ENCODE data around the gene DAB2IP. TPM values are rescaled to one million over a fixed set of nuclear protein-coding genes. Genes with fewer than 3 reads are reported as not detected.
A peak's percentile ranks its signal among the peaks of the same experiment; 100 is the strongest.

DAB2IP gene
- total RNA-seq, 1 experiment from 2014 or later = 31.0 TPM

- ATAC-seq = no peak
- intact Hi-C loops (cut with micrococcal nuclease) = no loop called here
- no peak overlapping the region for H3K27ac ChIP-seq (ENCODE audit: low read depth, low read length)
These were observed 102.6 kb downstream of the DAB2IP start for GRCh38 chr9:121753802-121754654.

DNA sequence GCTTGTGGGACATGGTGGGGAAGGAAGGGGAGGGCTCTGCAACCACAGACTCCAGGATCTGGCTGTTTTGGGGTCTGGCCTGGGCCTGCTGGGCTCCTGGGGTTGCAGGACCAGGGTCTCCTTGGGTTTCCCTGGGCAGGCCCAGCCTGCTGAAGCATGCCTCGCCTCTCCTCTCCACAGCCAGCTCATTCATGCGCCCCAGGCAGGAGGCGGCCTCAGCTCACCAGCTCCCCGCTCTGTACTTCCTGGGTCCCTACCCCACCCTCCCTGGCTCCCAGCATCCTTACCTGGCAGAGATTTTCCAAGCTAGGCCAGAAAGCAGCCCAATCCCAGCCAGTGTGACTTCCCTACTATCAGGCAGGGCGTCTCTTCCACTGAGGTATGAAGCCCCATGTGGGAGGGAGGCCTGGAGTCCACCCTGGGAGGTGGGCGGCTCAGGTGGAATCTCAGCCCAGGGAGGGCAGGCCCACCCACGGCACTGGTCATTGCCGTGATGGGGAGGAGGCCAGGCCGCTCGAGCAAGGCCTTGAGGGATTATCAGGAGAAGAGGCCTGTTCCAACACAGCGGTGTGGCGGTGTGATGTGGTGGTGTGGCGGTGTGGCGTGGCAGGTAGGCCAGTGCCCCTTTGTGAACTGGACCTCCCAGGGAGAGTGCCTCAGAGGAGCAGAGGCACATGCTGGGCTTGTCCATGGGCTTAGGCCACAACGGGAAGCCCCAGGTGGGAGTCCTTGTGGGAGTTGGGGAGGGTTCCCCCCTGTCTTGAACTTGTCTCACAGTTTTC lies 103.4 kb downstream of the DAB2IP start:
- ATAC-seq (no peak), DNase-seq (ENCODE audit: low read depth, low spot score) (no peak)
- no peaks in the 10 kb centered on the region for H3K27me3 ChIP-seq (ENCODE audit: insufficient read depth, low read length)
- ChIA-PET CTCF (no interaction called here), POLR2A (no interaction called here), RAD21 (ENCODE audit: low non-redundant PET in 1 of 2, low total read pairs in 2 of 2, uncharacterized antibody in 2 of 2, unreplicated experiment in 2 of 2) (no interaction called here)
- no peak overlapping the region for H3K9ac ChIP-seq (ENCODE audit: low read length)
- peaks cover 0 to 5% of the 10 kb centered on the region in 2 experiments; a peak in 2 of 4 replicates for H3K36me3 ChIP-seq (ENCODE audit: control insufficient read depth in 1 of 2, insufficient read depth in 2 of 2, low read length in 2 of 2)
- no peaks in the 10 kb centered on the region for H4K20me1 ChIP-seq (ENCODE audit: insufficient read depth)
- no peaks in the 10 kb centered on the region for H3K9me3 ChIP-seq (ENCODE audit: control insufficient read depth in 1 of 2, insufficient read depth in 1 of 2, low read depth in 1 of 2, low read length in 2 of 2)
- no peak overlapping the region for H3K27ac ChIP-seq (ENCODE audit: low read depth, low read length)
- no peak overlapping the region for H2AFZ ChIP-seq (ENCODE audit: low read depth, low read length, poor library complexity, severe bottlenecking)
- no TSS peak for BruUV-seq (replicated peaks)
- H3K4me1 ChIP-seq (ENCODE audit: control insufficient read depth in 1 of 2, insufficient read depth in 2 of 2, low read length in 2 of 2) = peaks cover 18 to 26% of the 10 kb centered on the region in 2 experiments
- peaks cover 1% of the 10 kb centered on the region; the same call in 1 of the 2 replicates for H3K79me2 ChIP-seq (ENCODE audit: insufficient read depth, low read length)
- H3K4me3 ChIP-seq (replicated peaks in 1 of 2; ENCODE audit: low read depth in 1 of 2, low read length in 2 of 2) = no peak overlapping the region
- TF ChIP-seq FOSL1 (IDR thresholded peaks at IDR 0.05; ENCODE audit: low read depth) = no peak
- no peak for TF ChIP-seq EGR1 (IDR thresholded peaks at IDR 0.05; ENCODE audit: low read depth)
- TF ChIP-seq, protein P1, sequence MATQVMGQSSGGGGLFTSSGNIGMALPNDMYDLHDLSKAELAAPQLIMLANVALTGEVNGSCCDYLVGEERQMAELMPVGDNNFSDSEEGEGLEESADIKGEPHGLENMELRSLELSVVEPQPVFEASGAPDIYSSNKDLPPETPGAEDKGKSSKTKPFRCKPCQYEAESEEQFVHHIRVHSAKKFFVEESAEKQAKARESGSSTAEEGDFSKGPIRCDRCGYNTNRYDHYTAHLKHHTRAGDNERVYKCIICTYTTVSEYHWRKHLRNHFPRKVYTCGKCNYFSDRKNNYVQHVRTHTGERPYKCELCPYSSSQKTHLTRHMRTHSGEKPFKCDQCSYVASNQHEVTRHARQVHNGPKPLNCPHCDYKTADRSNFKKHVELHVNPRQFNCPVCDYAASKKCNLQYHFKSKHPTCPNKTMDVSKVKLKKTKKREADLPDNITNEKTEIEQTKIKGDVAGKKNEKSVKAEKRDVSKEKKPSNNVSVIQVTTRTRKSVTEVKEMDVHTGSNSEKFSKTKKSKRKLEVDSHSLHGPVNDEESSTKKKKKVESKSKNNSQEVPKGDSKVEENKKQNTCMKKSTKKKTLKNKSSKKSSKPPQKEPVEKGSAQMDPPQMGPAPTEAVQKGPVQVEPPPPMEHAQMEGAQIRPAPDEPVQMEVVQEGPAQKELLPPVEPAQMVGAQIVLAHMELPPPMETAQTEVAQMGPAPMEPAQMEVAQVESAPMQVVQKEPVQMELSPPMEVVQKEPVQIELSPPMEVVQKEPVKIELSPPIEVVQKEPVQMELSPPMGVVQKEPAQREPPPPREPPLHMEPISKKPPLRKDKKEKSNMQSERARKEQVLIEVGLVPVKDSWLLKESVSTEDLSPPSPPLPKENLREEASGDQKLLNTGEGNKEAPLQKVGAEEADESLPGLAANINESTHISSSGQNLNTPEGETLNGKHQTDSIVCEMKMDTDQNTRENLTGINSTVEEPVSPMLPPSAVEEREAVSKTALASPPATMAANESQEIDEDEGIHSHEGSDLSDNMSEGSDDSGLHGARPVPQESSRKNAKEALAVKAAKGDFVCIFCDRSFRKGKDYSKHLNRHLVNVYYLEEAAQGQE (IDR thresholded peaks at IDR 0.05; ENCODE audit: low read depth) = no peak
- TF ChIP-seq ELF1 (IDR thresholded peaks at IDR 0.05; ENCODE audit: borderline replicate concordance, low read depth) = no peak
- TF ChIP-seq TCF7L2 (IDR thresholded peaks at IDR 0.05; ENCODE audit: borderline replicate concordance, extremely low read depth, insufficient read depth, insufficient read length) = no peak
- no peak for TF ChIP-seq POLR2A (IDR thresholded peaks at IDR 0.05; ENCODE audit: borderline replicate concordance, extremely low read depth, insufficient read depth, insufficient read length)
- no peak for TF ChIP-seq ZNF274 (IDR thresholded peaks at IDR 0.05; ENCODE audit: low read depth, low read length)
- no peak for TF ChIP-seq ZFX (IDR thresholded peaks at IDR 0.05)
- no peak for TF ChIP-seq MAX (IDR thresholded peaks at IDR 0.05)
- no peak for TF ChIP-seq JUND (IDR thresholded peaks at IDR 0.05)
- H3K4me2 ChIP-seq (ENCODE audit: low read length) = no peak overlapping the region
- no peaks in the 10 kb centered on the region for H3K9me2 ChIP-seq (ENCODE audit: insufficient read depth)
- intact Hi-C loops (cut with micrococcal nuclease) = no loop called here

More at GRCh38 chr9:121753802-121754654, 102.6 kb downstream of the DAB2IP start:
- Histone ChIP-seq H3K4me3 (replicated peaks in 1 of 2; ENCODE audit: low read depth in 1 of 2, low read length in 2 of 2) (no peak overlapping the region), H3K36me3 (ENCODE audit: control insufficient read depth in 1 of 2, insufficient read depth in 2 of 2, low read length in 2 of 2) (0 out of 4 replicates have a peak, but pooled peaks cover 0 to 4% of the 10 kb centered on the region in 2 experiments), H3K9ac (ENCODE audit: low read length) (no peak overlapping the region), H3K27me3 (ENCODE audit: insufficient read depth, low read length) (no peaks in the 10 kb centered on the region), H2AFZ (ENCODE audit: low read depth, low read length, poor library complexity, severe bottlenecking) (no peak overlapping the region), H3K9me2 (ENCODE audit: insufficient read depth) (no peaks in the 10 kb centered on the region), H3K4me2 (ENCODE audit: low read length) (no peak overlapping the region), H3K4me1 (ENCODE audit: control insufficient read depth in 1 of 2, insufficient read depth in 2 of 2, low read length in 2 of 2) (peaks cover 27 to 34% of the 10 kb centered on the region in 2 experiments), H3K9me3 (ENCODE audit: control insufficient read depth in 1 of 2, insufficient read depth in 1 of 2, low read depth in 1 of 2, low read length in 2 of 2) (no peaks in the 10 kb centered on the region), H4K20me1 (ENCODE audit: insufficient read depth) (no peaks in the 10 kb centered on the region), H3K79me2 (ENCODE audit: insufficient read depth, low read length) (peaks cover 9% of the 10 kb centered on the region; the same call in 1 of the 2 replicates)
- no peak for DNase-seq (ENCODE audit: low read depth, low spot score)
- TF ChIP-seq ZFX (IDR thresholded peaks at IDR 0.05) (0 out of 2 replicates have a peak, but pooled peaks have one; percentile 14), POLR2A (IDR thresholded peaks at IDR 0.05; ENCODE audit: borderline replicate concordance, extremely low read depth, insufficient read depth, insufficient read length) (no peak)
- ChIA-PET POLR2A (no interaction called here), CTCF (no interaction called here), RAD21 (ENCODE audit: low non-redundant PET in 1 of 2, low total read pairs in 2 of 2, uncharacterized antibody in 2 of 2, unreplicated experiment in 2 of 2) (no interaction called here)
- BruUV-seq (replicated peaks) = no TSS peak

All from HCT116 (cell line).